GM12878 (cell line): ENCODE results near the gene CD33.

Experiments used
- DPF2 ChIP-seq: fragments of 450-650 bp; IDR thresholded peaks from 2 replicates; pipeline ENCODE4 v1.6.1; 2017; ENCODE audit warnings: mild to moderate bottlenecking
- EP300 ChIP-seq, 2 experiments: fragments of 150-350 bp in 1 of 2; IDR thresholded peaks; 2 replicates each; pipeline ENCODE4 v1.6.1; 2011 to 2012; ENCODE audit warnings: low read depth in 2 of 2, low read length in 2 of 2, borderline replicate concordance in 1 of 2, improper control_type of control experiment in 1 of 2, inconsistent platforms in 1 of 2; ENCODE audit not compliant: control insufficient read depth in 1 of 2
- MTA3 ChIP-seq: IDR thresholded peaks from 2 replicates; pipeline ENCODE4 v1.6.1; 2012; ENCODE audit warnings: low read length, inconsistent platforms, borderline replicate concordance
- RELA ChIP-seq: fragments of 450-650 bp; IDR thresholded peaks from 2 replicates; pipeline ENCODE4 v1.8.0; 2014; ENCODE audit warnings: borderline replicate concordance; ENCODE audit not compliant: partially characterized antibody
- SIN3A ChIP-seq: IDR thresholded peaks from 2 replicates; pipeline ENCODE4 v1.6.1; 2012; ENCODE audit warnings: low read depth, low read length, improper control_type of control experiment
- SREBF2 ChIP-seq: IDR thresholded peaks from 2 replicates; pipeline ENCODE4 v1.6.1; 2012; ENCODE audit warnings: mild to moderate bottlenecking, low read length
- TAF1 ChIP-seq: IDR thresholded peaks from 2 replicates; pipeline ENCODE4 v1.6.1; 2011; ENCODE audit warnings: mild to moderate bottlenecking, low read depth, low read length, borderline replicate concordance
- TF ChIP-seq, protein P1 (sequence below), 3 experiments: IDR thresholded peaks in 2 of 3; conservative IDR thresholded peaks in 1 of 3; 2 replicates each; pipeline ENCODE4 v1.5.1; 2011; ENCODE audit warnings: low read depth in 3 of 3, low read length in 3 of 3, mild to moderate bottlenecking in 3 of 3, control low read depth in 2 of 3, moderate library complexity in 2 of 3, inconsistent platforms in 1 of 3, mixed read lengths in 1 of 3; ENCODE audit not compliant: control insufficient read depth in 2 of 3, insufficient read depth in 1 of 3; ENCODE audit errors: extremely low read depth in 1 of 3

GRCh38 chr19:51219971-51220370 is 4.9 kb upstream of the CD33 start:
- TF ChIP-seq DPF2 (no peak), MTA3 (no peak), EP300 (IDR thresholded peaks at IDR 0.05; ENCODE audit: borderline replicate concordance in 1 of 2, control insufficient read depth in 1 of 2, low read depth in 2 of 2, low read length in 2 of 2) (no peak), TAF1 (no peak), SIN3A (no peak), SREBF2 (no peak), RELA (no peak)
- TF ChIP-seq, protein P1, sequence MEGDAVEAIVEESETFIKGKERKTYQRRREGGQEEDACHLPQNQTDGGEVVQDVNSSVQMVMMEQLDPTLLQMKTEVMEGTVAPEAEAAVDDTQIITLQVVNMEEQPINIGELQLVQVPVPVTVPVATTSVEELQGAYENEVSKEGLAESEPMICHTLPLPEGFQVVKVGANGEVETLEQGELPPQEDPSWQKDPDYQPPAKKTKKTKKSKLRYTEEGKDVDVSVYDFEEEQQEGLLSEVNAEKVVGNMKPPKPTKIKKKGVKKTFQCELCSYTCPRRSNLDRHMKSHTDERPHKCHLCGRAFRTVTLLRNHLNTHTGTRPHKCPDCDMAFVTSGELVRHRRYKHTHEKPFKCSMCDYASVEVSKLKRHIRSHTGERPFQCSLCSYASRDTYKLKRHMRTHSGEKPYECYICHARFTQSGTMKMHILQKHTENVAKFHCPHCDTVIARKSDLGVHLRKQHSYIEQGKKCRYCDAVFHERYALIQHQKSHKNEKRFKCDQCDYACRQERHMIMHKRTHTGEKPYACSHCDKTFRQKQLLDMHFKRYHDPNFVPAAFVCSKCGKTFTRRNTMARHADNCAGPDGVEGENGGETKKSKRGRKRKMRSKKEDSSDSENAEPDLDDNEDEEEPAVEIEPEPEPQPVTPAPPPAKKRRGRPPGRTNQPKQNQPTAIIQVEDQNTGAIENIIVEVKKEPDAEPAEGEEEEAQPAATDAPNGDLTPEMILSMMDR (IDR thresholded peaks at IDR 0.05 in 2 of 3, conservative IDR thresholded peaks at IDR 0.05 in 1 of 3; ENCODE audit: control insufficient read depth in 2 of 3, extremely low read depth in 1 of 3, insufficient read depth in 1 of 3, low read depth in 3 of 3, low read length in 3 of 3), result no peak
